Heart left ventricle (tissue), 16 donors: ENCODE results near the gene PIP4K2A. TPM values are rescaled to one million over a fixed set of nuclear protein-coding genes. Genes with fewer than 3 reads are reported as not detected.

Experiments used
- ATAC-seq, 4 donors: fragments of 200-7000 bp; cut with Tn5 transposase; one replicate each; pipeline ENCODE4 v1.9.1; 2020 to 2022; ENCODE audit warnings: moderate library complexity in 4 of 4, mild to moderate bottlenecking in 3 of 4, moderate number of reproducible peaks in 1 of 4
- DNase-seq, 5 donors: peaks; one replicate each; pipeline ENCODE4 v3.0.0-alpha.2; 2020
- H3K27ac ChIP-seq, 12 donors: fragments of 200-600 bp; sonication (generic) in 4 of 12; one replicate each; pipeline versions ENCODE4 v1.5.0 to v1.8.0; 2016 to 2022; ENCODE audit warnings: mild to moderate bottlenecking in 2 of 12
- H3K27me3 ChIP-seq, 9 donors: fragments of 200-600 bp; sonication (generic) in 2 of 9; one replicate each; pipeline versions ENCODE4 v1.5.1 to v1.8.0; 2016 to 2022; ENCODE audit warnings: mild to moderate bottlenecking in 3 of 9
- H3K36me3 ChIP-seq, 9 donors: fragments of 200-600 bp; sonication (generic) in 2 of 9; one replicate each; pipeline versions ENCODE4 v1.5.0 to v1.8.0; 2018 to 2022; ENCODE audit warnings: mild to moderate bottlenecking in 2 of 9
- H3K4me1 ChIP-seq, 12 donors: fragments of 200-600 bp; sonication (generic) in 4 of 12; one replicate each; pipeline versions ENCODE4 v1.5.0 to v1.8.0; 2016 to 2022; ENCODE audit warnings: mild to moderate bottlenecking in 3 of 12
- H3K4me3 ChIP-seq, 12 donors: fragments of 200-600 bp; sonication (generic) in 4 of 12; one replicate each; pipeline versions ENCODE4 v1.5.0 to v1.8.0; 2017 to 2022; ENCODE audit warnings: mild to moderate bottlenecking in 9 of 12, moderate library complexity in 4 of 12
- H3K9me3 ChIP-seq, 12 donors: fragments of 200-600 bp; sonication (generic) in 4 of 12; one replicate each; pipeline versions ENCODE4 v1.5.0 to v1.8.0; 2016 to 2022; ENCODE audit warnings: mild to moderate bottlenecking in 1 of 12
- POLR2A ChIP-seq, 2 donors: fragments of 450-650 bp; IDR thresholded peaks; one replicate each; pipeline ENCODE4 v1.6.1; 2017; ENCODE audit warnings: antibody characterized with exemption in 2 of 2, mild to moderate bottlenecking in 2 of 2, moderate library complexity in 2 of 2
- WGBS, 4 donors: extraction: QIAGEN DNeasy Blood & Tissue Kit in 2 of 4; methylation state at CpG; one replicate each; pipeline versions ENCODE4 v1.1.5 to v1.1.7; 2013 to 2018; 5-methylcytosine and 5-hydroxymethylcytosine counted together
- intact Hi-C, 10 donors: fragments of 100-400 bp; cut with DNase I; formaldehyde crosslinking; loops; one replicate each; pipeline versions ENCODE4 v1.11.1 to v1.14.2; 2022
- polyA plus RNA-seq, 2 donors: library from polyadenylated mRNA; stranded (reverse); fragments of 200-250 nt; gene quantifications; one replicate each; pipeline ENCODE4 v1.2.3, GENCODE V29; 2013
- total RNA-seq, 9 donors: library from RNA; depleted of rRNA in 2 of 9; stranded (reverse); fragments of >200 nt in 2 of 9; fragmentation: NEBNext Ultra II Directional in 3 of 9; extraction: Animal tissue kit (Norgen Biotek cat#: 25700) in 3 of 9; gene quantifications; one replicate each; pipeline versions ENCODE4 v1.1.0 to v1.2.4, GENCODE V29; 2016 to 2023
- TF ChIP-seq, protein P1 (sequence below), 12 donors: fragments of 200-600 bp; sonication (generic) in 4 of 12; IDR thresholded peaks; one replicate each; pipeline versions ENCODE4 v1.5.0 to v1.8.0; 2018 to 2022; ENCODE audit warnings: antibody characterized with exemption in 12 of 12, mild to moderate bottlenecking in 5 of 12
- donor health status: ischemic (EF 13 %, LVEDD 7.1; RV severe dilation, severe dysfunction).
- donor health status: healthy with polysubstance abuse.
- donor health status: DM: no; HTN: yes; CAD: no.
- donor health status: DM: no; HTN: no; CAD: no.
- donor health status: ischemic (EF 25% LVEDD 6.9; RV normal size, moderate dysfunction).
- donor health status: ischemic (EF 25% LVEDD 5.7; RV mildly dilated, moderate dysfunction).
- donor health status: healthy.
- donor health status: DM: yes; HTN: yes; CAD: no.
- donor health status: ischemic (EF 35%, LVEDD 5.7; RV mildly dilated, moderate dysfunction).
- donor health status: nonischemic (EF 11% LVEDD 7.7; RV severe dilation, severe dysfunction).
- donor health status: DM: yes; HTN: yes; CAD: no.
- donor health status: PGD.
- donor health status: ischemic (EF 29% LVEDD 5.4; RV normal size, mild dysfunction).
- donor health status: nonischemic (EF 23%, LVEDD 6.1; RV moderate dilation, normal function).

Gene PIP4K2A
- total and polyA plus RNA-seq, 11 donors: 4.0 to 35.6 (median 12.5) TPM

DNA sequence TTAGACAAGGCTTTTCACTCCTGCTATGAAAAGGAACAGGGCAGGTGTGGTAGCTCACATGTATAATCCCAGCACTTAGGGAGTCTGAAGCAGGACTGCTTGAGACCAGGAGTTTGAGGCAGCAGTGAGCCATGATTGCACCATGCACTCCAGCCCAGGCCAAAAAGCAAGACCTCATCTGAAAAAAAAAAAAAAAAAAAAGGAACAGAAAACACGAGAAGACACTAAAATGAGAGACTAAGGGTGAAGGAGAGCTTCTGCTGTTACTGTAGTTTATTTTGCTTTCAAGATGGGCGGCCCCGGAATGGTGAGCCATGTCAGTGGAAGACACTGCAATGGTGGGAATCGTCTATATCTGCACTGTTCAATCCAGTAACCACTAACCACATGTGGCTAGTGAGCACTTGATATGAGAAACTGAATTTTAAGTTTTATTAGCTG, 9.9 kb downstream of the PIP4K2A start:
- peak overlapping the region in 1 of 12 donors; percentile 64 for H3K27ac ChIP-seq
- DNase-seq (no peak), ATAC-seq (peak in 2 of 4 donors; percentile 28 to 55)
- H3K36me3 ChIP-seq: no peaks in the 10 kb centered on the region
- H3K4me1 ChIP-seq: peaks cover 0 to 86% (median 0%) of the 10 kb centered on the region in 12 donors
- no peaks in the 10 kb centered on the region for H3K9me3 ChIP-seq
- intact Hi-C loops: no loop called here
- TF ChIP-seq, protein P1, sequence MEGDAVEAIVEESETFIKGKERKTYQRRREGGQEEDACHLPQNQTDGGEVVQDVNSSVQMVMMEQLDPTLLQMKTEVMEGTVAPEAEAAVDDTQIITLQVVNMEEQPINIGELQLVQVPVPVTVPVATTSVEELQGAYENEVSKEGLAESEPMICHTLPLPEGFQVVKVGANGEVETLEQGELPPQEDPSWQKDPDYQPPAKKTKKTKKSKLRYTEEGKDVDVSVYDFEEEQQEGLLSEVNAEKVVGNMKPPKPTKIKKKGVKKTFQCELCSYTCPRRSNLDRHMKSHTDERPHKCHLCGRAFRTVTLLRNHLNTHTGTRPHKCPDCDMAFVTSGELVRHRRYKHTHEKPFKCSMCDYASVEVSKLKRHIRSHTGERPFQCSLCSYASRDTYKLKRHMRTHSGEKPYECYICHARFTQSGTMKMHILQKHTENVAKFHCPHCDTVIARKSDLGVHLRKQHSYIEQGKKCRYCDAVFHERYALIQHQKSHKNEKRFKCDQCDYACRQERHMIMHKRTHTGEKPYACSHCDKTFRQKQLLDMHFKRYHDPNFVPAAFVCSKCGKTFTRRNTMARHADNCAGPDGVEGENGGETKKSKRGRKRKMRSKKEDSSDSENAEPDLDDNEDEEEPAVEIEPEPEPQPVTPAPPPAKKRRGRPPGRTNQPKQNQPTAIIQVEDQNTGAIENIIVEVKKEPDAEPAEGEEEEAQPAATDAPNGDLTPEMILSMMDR (IDR thresholded peaks at IDR 0.05): no peak
- no peak overlapping the region for H3K4me3 ChIP-seq
- H3K27me3 ChIP-seq: no peaks in the 10 kb centered on the region
- WGBS, 4 donors: 83 to 91% (median 84%) methylated on average over 4 of the region's 4 CpGs

DNA sequence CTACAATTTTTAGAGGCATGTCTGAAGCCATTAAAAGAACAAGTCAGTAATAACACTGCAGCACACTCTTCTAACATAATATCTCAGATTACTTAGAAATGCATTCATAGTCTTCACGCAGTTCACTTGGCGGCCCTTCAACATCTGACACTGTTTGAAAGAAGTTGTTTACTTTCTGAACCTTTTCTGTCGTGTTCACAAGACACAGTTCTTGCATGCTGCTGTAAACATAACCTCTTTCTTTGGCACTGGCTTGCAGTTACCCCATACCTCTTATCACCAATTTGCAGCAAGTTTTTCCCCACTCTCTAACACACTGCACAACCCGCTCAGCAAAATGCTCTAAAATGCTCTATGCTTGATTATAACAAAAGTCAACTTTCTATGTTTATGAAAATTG, 12.0 kb downstream of the PIP4K2A start:
- no peak overlapping the region for H3K4me3 ChIP-seq
- H3K27ac ChIP-seq: no peak overlapping the region
- peaks cover 0 to 85% (median 5%) of the 10 kb centered on the region in 12 donors for H3K4me1 ChIP-seq
- 86 to 90% (median 89%) methylated on average over 4 of the region's 4 CpGs for WGBS, 4 donors
- DNase-seq (no peak), ATAC-seq (no peak)
- intact Hi-C loops: no loop called here
- no peaks in the 10 kb centered on the region for H3K36me3 ChIP-seq
- H3K9me3 ChIP-seq: no peaks in the 10 kb centered on the region
- no peak for TF ChIP-seq POLR2A (IDR thresholded peaks at IDR 0.05)
- TF ChIP-seq, protein P1 (IDR thresholded peaks at IDR 0.05): no peak
- no peaks in the 10 kb centered on the region for H3K27me3 ChIP-seq

- no peak for ATAC-seq
These were observed 13.1 kb downstream of the PIP4K2A start for GRCh38 chr10:22701132-22701826.

GRCh38 chr10:22700489-22700888, 13.9 kb downstream of the PIP4K2A start:
- ATAC-seq (no peak), DNase-seq (no peak)
- Histone ChIP-seq H3K4me1 (peaks cover 0 to 80% (median 9%) of the 10 kb centered on the region in 12 donors), H3K36me3 (no peaks in the 10 kb centered on the region), H3K9me3 (no peaks in the 10 kb centered on the region), H3K4me3 (no peak overlapping the region), H3K27ac (no peak overlapping the region), H3K27me3 (no peaks in the 10 kb centered on the region)
- intact Hi-C loops: no loop called here
- TF ChIP-seq, protein P1 (IDR thresholded peaks at IDR 0.05): no peak
- no peak for TF ChIP-seq POLR2A (IDR thresholded peaks at IDR 0.05)
- 95 to 97% (median 96%) methylated on average over 5 of the region's 5 CpGs for WGBS, 4 donors

More at GRCh38 chr10:22701132-22701826, 13.1 kb downstream of the PIP4K2A start:
- WGBS, 4 donors: 93 to 97% (median 96%) methylated on average over 4 of the region's 4 CpGs
- intact Hi-C loops: no loop called here
- H3K27me3 ChIP-seq: no peaks in the 10 kb centered on the region
- H3K4me3 ChIP-seq: no peak overlapping the region
- no peak for DNase-seq
- TF ChIP-seq, protein P1 (IDR thresholded peaks at IDR 0.05): no peak
- no peaks in the 10 kb centered on the region for H3K36me3 ChIP-seq
- H3K4me1 ChIP-seq: peaks cover 0 to 87% (median 9%) of the 10 kb centered on the region in 12 donors
- no peaks in the 10 kb centered on the region for H3K9me3 ChIP-seq
- no peak overlapping the region for H3K27ac ChIP-seq
